ENCODE results near the gene SLC51B. TPM values are rescaled to one million over a fixed set of nuclear protein-coding genes. Genes with fewer than 3 reads are reported as not detected.

Gene SLC51B
- polyA plus RNA-seq, 1 donor from 2014 or later = not detected

DNA sequence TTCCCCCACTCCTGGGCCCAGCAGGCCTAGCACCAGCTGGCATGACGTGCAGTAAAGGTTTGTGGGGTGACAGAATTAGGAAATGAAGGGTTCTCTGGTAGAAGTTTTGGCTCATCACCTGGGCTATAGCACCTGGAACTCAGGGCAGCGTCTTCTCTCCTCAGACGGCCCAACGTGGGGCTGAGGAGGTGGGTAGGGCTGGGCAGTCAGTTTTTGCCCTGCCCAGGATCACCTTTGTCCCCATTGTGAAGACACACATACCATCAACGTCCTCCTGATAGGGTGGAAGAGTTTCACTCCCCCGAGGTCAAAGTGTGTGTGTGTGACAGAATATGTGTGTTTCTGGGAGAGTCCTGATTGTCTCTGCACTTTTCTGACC is 43.4 kb downstream of the SLC51B start:
- Histone ChIP-seq H3K36me3 (ENCODE audit: insufficient read depth, low read length) (no peaks in the 10 kb centered on the region), H3F3A (ENCODE audit: insufficient read depth, low read length, poor library complexity, severe bottlenecking) (no peaks in the 10 kb centered on the region), H4K20me1 (ENCODE audit: insufficient read depth) (no peaks in the 10 kb centered on the region), H3K4me2 (ENCODE audit: low read length) (no peak overlapping the region), H3K27me3 (ENCODE audit: insufficient read depth, low read depth, low read length) (peaks cover 11% of the 10 kb centered on the region), H3K27ac (ENCODE audit: low read length) (no peak overlapping the region), H3K4me3 (ENCODE audit: low read length) (no peak overlapping the region), H3K9ac (ENCODE audit: low read length) (no peak overlapping the region), H3K9me3 (ENCODE audit: low read length) (no peaks in the 10 kb centered on the region), H3K9me2 (ENCODE audit: insufficient read depth, low read length) (no peaks in the 10 kb centered on the region), H3K79me2 (replicated peaks; ENCODE audit: insufficient read depth, low read length) (no peaks in the 10 kb centered on the region), H2AFZ (ENCODE audit: low read depth, low read length) (no peak overlapping the region)
- no peak for TF ChIP-seq CTCF (IDR thresholded peaks at IDR 0.05; ENCODE audit: poor library complexity, severe bottlenecking)
- no peak for TF ChIP-seq EP300 (conservative IDR thresholded peaks at IDR 0.05; ENCODE audit: poor library complexity, severe bottlenecking)
- no peak for TF ChIP-seq SMC3 (conservative IDR thresholded peaks at IDR 0.05; ENCODE audit: poor library complexity)
- TF ChIP-seq RAD21 (conservative IDR thresholded peaks at IDR 0.05) = no peak
- no peak for TF ChIP-seq TAF1 (IDR thresholded peaks at IDR 0.05; ENCODE audit: low read depth)
- no peak for TF ChIP-seq POLR2AphosphoS5 (IDR thresholded peaks at IDR 0.05)
- TF ChIP-seq MXI1 (conservative IDR thresholded peaks at IDR 0.05; ENCODE audit: poor library complexity, severe bottlenecking) = no peak
- no peak for TF ChIP-seq REST (IDR thresholded peaks at IDR 0.05; ENCODE audit: borderline replicate concordance)
- no peak for TF ChIP-seq EZH2 (IDR thresholded peaks at IDR 0.05; ENCODE audit: borderline replicate concordance, insufficient read depth, low read length, poor library complexity, severe bottlenecking)

DNA sequence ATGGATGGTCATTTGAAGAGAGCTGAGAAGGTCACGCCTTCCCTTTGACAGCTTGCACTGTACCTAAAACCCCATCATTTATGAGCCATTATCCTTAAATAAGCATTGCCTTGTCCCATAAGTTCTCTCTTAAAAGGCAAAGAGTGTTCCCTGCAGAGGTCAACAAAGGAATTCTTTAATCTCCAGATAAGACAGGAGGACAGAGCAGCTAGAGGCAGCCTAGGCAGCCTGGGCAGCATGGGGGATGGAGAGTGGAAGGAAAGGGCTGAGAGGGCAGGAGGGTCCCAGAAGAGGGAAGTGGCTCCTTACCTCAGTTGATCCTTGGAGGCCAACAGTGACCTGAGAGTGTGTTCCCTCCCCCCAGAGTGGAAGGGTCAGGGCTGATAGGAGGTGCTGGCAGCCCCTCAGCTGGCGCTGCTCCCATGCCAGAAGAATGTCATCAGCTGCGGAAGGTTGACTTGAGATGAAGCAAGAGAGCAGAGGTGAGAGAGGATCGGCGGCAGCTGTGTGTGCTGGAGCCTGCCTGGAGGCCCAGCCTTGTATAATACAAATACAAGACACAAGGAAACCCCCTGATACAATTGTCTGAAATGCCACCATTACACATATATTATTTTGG is 44.1 kb downstream of the SLC51B start:
- no peak overlapping the region for H3K9ac ChIP-seq (ENCODE audit: low read length)
- no peak overlapping the region for H2AFZ ChIP-seq (ENCODE audit: low read depth, low read length)
- H3F3A ChIP-seq (ENCODE audit: insufficient read depth, low read length, poor library complexity, severe bottlenecking) = no peaks in the 10 kb centered on the region
- no peak overlapping the region for H3K4me3 ChIP-seq (ENCODE audit: low read length)
- no peaks in the 10 kb centered on the region for H4K20me1 ChIP-seq (ENCODE audit: insufficient read depth)
- H3K9me3 ChIP-seq (ENCODE audit: low read length) = no peaks in the 10 kb centered on the region
- H3K4me2 ChIP-seq (ENCODE audit: low read length) = no peak overlapping the region
- H3K79me2 ChIP-seq (replicated peaks; ENCODE audit: insufficient read depth, low read length) = no peaks in the 10 kb centered on the region
- H3K27me3 ChIP-seq (ENCODE audit: insufficient read depth, low read depth, low read length) = peaks cover 11% of the 10 kb centered on the region
- H3K36me3 ChIP-seq (ENCODE audit: insufficient read depth, low read length) = no peaks in the 10 kb centered on the region
- TF ChIP-seq REST (IDR thresholded peaks at IDR 0.05; ENCODE audit: borderline replicate concordance) (no peak), SMC3 (conservative IDR thresholded peaks at IDR 0.05; ENCODE audit: poor library complexity) (no peak), CTCF (IDR thresholded peaks at IDR 0.05; ENCODE audit: poor library complexity, severe bottlenecking) (no peak), EP300 (conservative IDR thresholded peaks at IDR 0.05; ENCODE audit: poor library complexity, severe bottlenecking) (no peak), RAD21 (conservative IDR thresholded peaks at IDR 0.05) (no peak), TAF1 (IDR thresholded peaks at IDR 0.05; ENCODE audit: low read depth) (no peak), MXI1 (conservative IDR thresholded peaks at IDR 0.05; ENCODE audit: poor library complexity, severe bottlenecking) (no peak), EZH2 (IDR thresholded peaks at IDR 0.05; ENCODE audit: borderline replicate concordance, insufficient read depth, low read length, poor library complexity, severe bottlenecking) (no peak), POLR2AphosphoS5 (IDR thresholded peaks at IDR 0.05) (no peak)
- H3K27ac ChIP-seq (ENCODE audit: low read length) = no peak overlapping the region
- H3K9me2 ChIP-seq (ENCODE audit: insufficient read depth, low read length) = no peaks in the 10 kb centered on the region

Measured in neural cell (in vitro differentiated cells).